Panc1 (cell line): Measurements from ENCODE around the gene FBXW8. TPM values are rescaled to one million over a fixed set of nuclear protein-coding genes. Genes with fewer than 3 reads are reported as not detected.

ENCODE experiments used
- ATAC-seq: fragments of 200-7000 bp; cut with Tn5 transposase; 2 replicates; pipeline ENCODE4 v1.9.1; 2020; ENCODE audit warnings: mild to moderate bottlenecking, moderate library complexity
- BruUV-seq: library from RNA; stranded (reverse); fragments of 400-500 nt; replicated peaks from 2 replicates; lab custom pipeline; 2021; lab: Mats Ljungman, UMichigan
- CTCF ChIA-PET: fragments of 300-600 bp; sonication (Branson Sonifier 250); formaldehyde crosslinking; loops from one replicate; lab custom pipeline; 2022; ENCODE audit warnings: antibody characterized with exemption; lab: Charles Lee
- POLR2A ChIA-PET: fragments of 300-600 bp; sonication (Branson Sonifier 250); formaldehyde crosslinking; loops from one replicate; lab custom pipeline; 2022; ENCODE audit warnings: antibody characterized with exemption; lab: Charles Lee
- DNase-seq: peaks from one replicate; pipeline ENCODE4 v3.0.0-alpha.2; 2010; ENCODE audit warnings: low read depth, low spot score
- H3K27ac ChIP-seq: 2 replicates; pipeline ENCODE4 v1.5.1; 2011; ENCODE audit warnings: mild to moderate bottlenecking, low read length, inconsistent platforms
- H3K27me3 ChIP-seq: fragments of 200-500 bp; sonication (Bioruptor generic); 2 replicates; pipeline ENCODE4 v1.6.0; 2014; ENCODE audit warnings: low read length, inconsistent platforms; ENCODE audit not compliant: control insufficient read depth, insufficient read depth
- H3K36me3 ChIP-seq: fragments of 200-500 bp; sonication (Bioruptor generic); 2 replicates; pipeline ENCODE4 v1.5.1; 2014; ENCODE audit warnings: inconsistent platforms, mild to moderate bottlenecking, low read length, moderate library complexity; ENCODE audit not compliant: control insufficient read depth, insufficient read depth
- H3K4me1 ChIP-seq: 2 replicates; pipeline ENCODE4 v1.5.1; 2011; ENCODE audit warnings: inconsistent platforms, mild to moderate bottlenecking, low read length, moderate library complexity; ENCODE audit not compliant: control insufficient read depth, insufficient read depth
- H3K4me3 ChIP-seq, 2 experiments: 2 replicates each; pipeline ENCODE4 v1.5.1; 2011 to 2012; ENCODE audit warnings: low read depth in 2 of 2, low read length in 2 of 2, mild to moderate bottlenecking in 2 of 2, inconsistent platforms in 1 of 2, moderate library complexity in 1 of 2
- H3K9me3 ChIP-seq: fragments of 200-500 bp; sonication (Bioruptor generic); 2 replicates; pipeline ENCODE4 v1.5.1; 2014; ENCODE audit warnings: low read depth, mild to moderate bottlenecking, inconsistent platforms, low read length, moderate library complexity; ENCODE audit not compliant: control insufficient read depth, insufficient read depth
- CTCF ChIP-seq: fragments of 450-650 bp; IDR thresholded peaks from 2 replicates; pipeline ENCODE4 v1.5.1; 2017; ENCODE audit warnings: mild to moderate bottlenecking
- POLR2AphosphoS5 ChIP-seq: IDR thresholded peaks from 2 replicates; pipeline ENCODE4 v1.6.1; 2012; ENCODE audit warnings: mild to moderate bottlenecking, low read depth, low read length, moderate library complexity
- REST ChIP-seq, 2 experiments: IDR thresholded peaks; 2 replicates each; pipeline ENCODE4 v1.6.1; 2011 to 2012; ENCODE audit warnings: low read depth in 2 of 2, control low read depth in 1 of 2, low read length in 1 of 2, mild to moderate bottlenecking in 1 of 2, moderate library complexity in 1 of 2; ENCODE audit not compliant: insufficient read depth in 1 of 2
- SIN3A ChIP-seq: IDR thresholded peaks from 2 replicates; pipeline ENCODE4 v1.6.1; 2012; ENCODE audit warnings: low read depth, mild to moderate bottlenecking, low read length, moderate library complexity, borderline replicate concordance; ENCODE audit not compliant: insufficient read depth
- TCF7L2 ChIP-seq: IDR thresholded peaks from 2 replicates; pipeline ENCODE4 v1.6.1; 2011; ENCODE audit warnings: mild to moderate bottlenecking, low read depth, low read length, inconsistent platforms
- in situ Hi-C: cut with HindIII; loops from 2 replicates; pipeline ENCODE4 v1.10.0; 2016; ENCODE audit warnings: low sequenced_read_pairs, low pct_unique_long_range_greater_than_20kb
- intact Hi-C: fragments of 100-400 bp; cut with micrococcal nuclease; formaldehyde crosslinking; loops from one replicate; pipeline ENCODE4 v1.10.0; 2022; ENCODE audit not compliant: unreplicated experiment
- total RNA-seq: library from RNA; stranded (reverse); gene quantifications from one replicate; pipeline ENCODE4 v1.2.1, GENCODE V29; 2021; ENCODE audit not compliant: unreplicated experiment

The FBXW8 gene
- total RNA-seq, 1 experiment from 2014 or later, result 18.0 TPM

DNA sequence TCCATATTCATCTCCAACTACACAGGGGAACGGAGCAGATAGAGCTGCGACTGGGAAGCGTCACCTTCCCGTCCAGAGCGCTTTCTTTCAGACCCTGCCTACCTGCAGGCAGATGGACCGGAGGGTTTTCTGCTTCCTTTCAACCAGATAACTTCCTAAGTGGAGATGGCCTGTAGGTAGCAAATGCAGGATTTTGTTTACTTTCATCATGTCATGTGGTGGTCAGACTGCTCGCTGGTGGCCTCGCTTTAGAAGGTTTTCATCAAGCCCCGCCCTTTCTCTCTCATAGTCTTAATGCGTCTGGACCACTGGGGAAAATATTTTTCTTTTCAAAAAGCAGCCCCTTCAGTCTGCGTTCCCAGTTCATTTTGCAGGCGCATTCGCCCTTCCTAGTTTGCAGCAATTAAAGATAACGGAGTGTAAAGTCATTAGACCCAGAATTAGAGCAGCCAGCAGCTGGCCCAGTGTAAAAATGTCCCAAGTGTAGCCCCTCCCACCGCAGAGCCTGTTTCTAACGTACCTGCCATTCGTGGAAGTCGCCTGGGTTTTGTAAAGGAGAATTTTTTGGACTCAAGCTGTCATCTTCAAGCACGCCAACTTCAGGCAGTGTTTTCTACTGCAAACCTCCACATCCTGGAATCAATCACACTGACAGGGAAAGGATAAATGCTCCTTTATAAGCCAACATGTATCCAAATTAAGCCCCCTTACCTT, 119.6 kb downstream of the FBXW8 start:
- ChIA-PET CTCF (no interaction called here), POLR2A (no interaction called here)
- BruUV-seq, result no TSS peak
- in situ Hi-C loops, result no loop called here
- H3K4me3 ChIP-seq, result no peak overlapping the region
- no peak overlapping the region for H3K27ac ChIP-seq
- H3K9me3 ChIP-seq, result no peaks in the 10 kb centered on the region
- TF ChIP-seq SIN3A (no peak), CTCF (no peak), REST (IDR thresholded peaks at IDR 0.05; ENCODE audit: insufficient read depth in 1 of 2, low read depth in 2 of 2, low read length in 1 of 2) (no peak), POLR2AphosphoS5 (no peak), TCF7L2 (no peak)
- H3K27me3 ChIP-seq, result no peaks in the 10 kb centered on the region
- no peaks in the 10 kb centered on the region for H3K36me3 ChIP-seq
- intact Hi-C loops, result no loop called here
- H3K4me1 ChIP-seq, result no peaks in the 10 kb centered on the region
- DNase-seq, result no peak
- ATAC-seq, result no peak

DNA sequence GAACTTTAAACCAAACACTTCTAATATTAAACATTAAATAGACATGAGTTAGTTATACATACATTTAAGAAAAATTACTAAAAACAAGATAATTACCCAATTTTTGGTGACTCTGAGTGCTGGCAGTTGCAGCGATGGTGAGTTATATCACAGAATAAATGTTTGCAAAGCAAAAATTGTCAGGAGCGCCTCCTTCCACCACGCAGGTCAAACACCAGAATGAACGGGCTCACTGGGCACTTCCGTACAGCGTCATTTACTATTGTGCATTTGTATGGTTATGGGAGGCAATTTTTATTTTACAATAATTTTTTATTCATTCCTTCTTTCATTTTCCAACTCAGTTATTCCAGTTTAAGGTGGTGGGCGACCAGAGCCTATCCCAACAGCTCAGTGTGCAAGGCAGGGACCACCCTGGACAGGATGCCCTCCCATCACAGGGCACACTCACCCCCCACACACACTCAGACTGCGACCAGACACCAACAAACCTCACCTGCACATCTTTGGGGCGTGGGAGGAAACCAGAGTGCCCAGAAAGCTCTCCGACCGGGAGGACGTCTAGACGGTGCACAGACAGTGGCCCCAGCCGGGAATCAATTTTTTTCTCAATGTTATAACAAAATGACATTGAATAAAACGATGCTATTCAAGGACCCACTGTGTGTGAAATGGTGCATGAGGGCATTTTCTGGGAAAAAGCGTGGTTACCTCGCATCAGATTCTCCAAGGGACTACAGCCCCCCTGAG, 121.3 kb downstream of the FBXW8 start:
- no peaks in the 10 kb centered on the region for H3K9me3 ChIP-seq
- no peaks in the 10 kb centered on the region for H3K36me3 ChIP-seq
- ATAC-seq (peak; percentile 36; the same call in 1 of the 2 replicates), DNase-seq (no peak)
- ChIA-PET POLR2A (no interaction called here), CTCF (no interaction called here)
- no peaks in the 10 kb centered on the region for H3K27me3 ChIP-seq
- in situ Hi-C loops, result no loop called here
- no peak overlapping the region for H3K4me3 ChIP-seq
- no peak overlapping the region for H3K27ac ChIP-seq
- BruUV-seq, result no TSS peak
- H3K4me1 ChIP-seq, result no peaks in the 10 kb centered on the region
- TF ChIP-seq SIN3A (no peak), CTCF (no peak), TCF7L2 (no peak), REST (IDR thresholded peaks at IDR 0.05; ENCODE audit: insufficient read depth in 1 of 2, low read depth in 2 of 2, low read length in 1 of 2) (no peak), POLR2AphosphoS5 (0 out of 2 replicates have a peak, but pooled peaks have one; percentile 21)
- intact Hi-C loops, result no loop called here
